SH-SY5Y (cell line): ENCODE measurements around the gene ATRNL1.

Source experiments
- GATA2 ChIP-seq: IDR thresholded peaks from 2 replicates; pipeline ENCODE4 v1.6.1; 2011; ENCODE audit warnings: mild to moderate bottlenecking, low read depth, low read length
- GATA3 ChIP-seq: IDR thresholded peaks from 2 replicates; pipeline ENCODE4 v1.6.1; 2011; ENCODE audit warnings: low read depth, mild to moderate bottlenecking, low read length, moderate library complexity

DNA sequence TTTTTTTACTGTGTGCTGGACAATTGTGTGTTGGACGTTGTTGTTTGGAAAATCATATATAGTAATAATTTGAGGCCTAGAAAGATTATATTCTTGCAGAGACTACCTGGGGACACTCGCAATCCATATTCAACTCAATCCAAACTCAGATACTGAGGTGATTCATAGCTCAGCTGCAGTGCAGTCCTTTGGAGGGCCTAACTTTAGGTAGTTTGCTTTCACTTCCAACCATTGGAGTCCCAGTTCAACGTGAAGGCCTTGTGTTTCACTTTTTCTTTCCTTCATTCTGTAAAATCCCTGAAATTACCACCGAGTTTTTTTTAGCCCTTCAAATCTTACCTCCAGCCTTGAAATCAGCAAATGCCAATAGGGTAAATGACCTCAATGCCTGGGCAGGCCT, 32.3 kb downstream of the ATRNL1 start:
- TF ChIP-seq GATA2 (no peak), GATA3 (no peak)
